IMR-90 (cell line): ENCODE results near the gene RBMS3. TPM values are rescaled to one million over a fixed set of nuclear protein-coding genes. Genes with fewer than 3 reads are reported as not detected.

ENCODE experiments used
- ATAC-seq: fragments of 200-7000 bp; cut with Tn5 transposase; 2 replicates; pipeline ENCODE4 v1.9.1; 2020; ENCODE audit warnings: low read depth, mild to moderate bottlenecking, moderate library complexity
- BruUV-seq: library from RNA; stranded (reverse); fragments of 400-500 nt; replicated peaks from 2 replicates; lab custom pipeline; 2021; lab: Mats Ljungman, UMichigan
- CTCF ChIA-PET: fragments of 300-600 bp; formaldehyde crosslinking; extraction: SDS; loops from one replicate; lab custom pipeline; 2021; ENCODE audit warnings: antibody characterized with exemption; lab: Yijun Ruan, JAX
- POLR2A ChIA-PET: fragments of 300-600 bp; sonication (Branson Sonifier 250); formaldehyde crosslinking; loops from one replicate; lab custom pipeline; 2022; ENCODE audit warnings: antibody characterized with exemption; ENCODE audit not compliant: unreplicated experiment; lab: Charles Lee
- DNase-seq: peaks from one replicate; pipeline ENCODE4 v3.0.0; 2013
- H2AFZ ChIP-seq: replicated peaks from 2 replicates; pipeline ENCODE3; 2013; ENCODE audit warnings: low read length, mild to moderate bottlenecking; ENCODE audit not compliant: poor library complexity
- H2AK5ac ChIP-seq: 2 replicates; pipeline ENCODE4 v1.6.1; 2013; ENCODE audit warnings: low read depth, low read length, inconsistent platforms
- H2AK9ac ChIP-seq: replicated peaks from 2 replicates; pipeline ENCODE3; 2013; ENCODE audit warnings: mild to moderate bottlenecking, low read depth, low read length, moderate library complexity; ENCODE audit not compliant: poor library complexity
- H2BK120ac ChIP-seq: 2 replicates; pipeline ENCODE4 v1.6.1; 2013; ENCODE audit warnings: low read depth, low read length, inconsistent platforms
- H2BK15ac ChIP-seq: 3 replicates; pipeline ENCODE4 v1.6.1; 2013; ENCODE audit warnings: low read depth, low read length, inconsistent platforms
- H2BK20ac ChIP-seq: 2 replicates; pipeline ENCODE4 v1.6.1; 2013; ENCODE audit warnings: low read depth, mild to moderate bottlenecking, inconsistent platforms, low read length, moderate library complexity
- H2BK5ac ChIP-seq: 2 replicates; pipeline ENCODE4 v1.6.1; 2013; ENCODE audit warnings: mild to moderate bottlenecking, low read depth, low read length, inconsistent platforms; ENCODE audit not compliant: poor library complexity, severe bottlenecking
- H3K14ac ChIP-seq: replicated peaks from 2 replicates; pipeline ENCODE4 v1.6.1; 2013; ENCODE audit warnings: low read depth, low read length, inconsistent platforms
- H3K18ac ChIP-seq: 2 replicates; pipeline ENCODE4 v1.6.1; 2013; ENCODE audit warnings: low read depth, low read length, control low read depth
- H3K23ac ChIP-seq: 2 replicates; pipeline ENCODE4 v1.6.1; 2013; ENCODE audit warnings: low read depth, low read length, inconsistent platforms
- H3K27ac ChIP-seq: 2 replicates; pipeline ENCODE4 v1.5.1; 2013; ENCODE audit warnings: mild to moderate bottlenecking, control low read depth, low read length; ENCODE audit not compliant: insufficient read depth
- H3K27me3 ChIP-seq: 2 replicates; pipeline ENCODE4 v1.6.1; 2013; ENCODE audit warnings: low read length; ENCODE audit not compliant: control insufficient read depth, insufficient read depth
- H3K36me3 ChIP-seq: 2 replicates; pipeline ENCODE4 v1.6.1; 2013; ENCODE audit warnings: low read length, mixed read lengths; ENCODE audit not compliant: control insufficient read depth, insufficient read depth
- H3K4ac ChIP-seq: 2 replicates; pipeline ENCODE4 v1.6.1; 2013; ENCODE audit warnings: low read depth, low read length, inconsistent platforms
- H3K4me1 ChIP-seq: 2 replicates; pipeline ENCODE4 v1.6.1; 2013; ENCODE audit warnings: low read length, mixed read lengths; ENCODE audit not compliant: control insufficient read depth, insufficient read depth
- H3K4me2 ChIP-seq: 2 replicates; pipeline ENCODE4 v1.6.1; 2013; ENCODE audit warnings: low read depth, mild to moderate bottlenecking, control low read depth, low read length, moderate library complexity
- H3K4me3 ChIP-seq: 2 replicates; pipeline ENCODE4 v1.5.1; 2013; ENCODE audit warnings: low read depth, mild to moderate bottlenecking, control low read depth, low read length, moderate library complexity; ENCODE audit not compliant: insufficient read depth
- H3K56ac ChIP-seq: 2 replicates; pipeline ENCODE4 v1.6.1; 2013; ENCODE audit warnings: low read length, inconsistent platforms; ENCODE audit not compliant: insufficient read depth; ENCODE audit errors: extremely low read depth
- H3K79me1 ChIP-seq, 2 experiments: 2 replicates each; pipeline ENCODE4 v1.6.1; 2013; ENCODE audit warnings: low read length in 2 of 2, inconsistent platforms in 1 of 2, low read depth in 1 of 2
- H3K9ac ChIP-seq: 2 replicates; pipeline ENCODE4 v1.6.1; 2013; ENCODE audit warnings: low read depth, low read length, control low read depth
- H3K9me1 ChIP-seq: 2 replicates; pipeline ENCODE4 v1.6.1; 2013; ENCODE audit warnings: low read length, inconsistent platforms; ENCODE audit not compliant: insufficient read depth
- H3K9me3 ChIP-seq: 2 replicates; pipeline ENCODE4 v1.6.1; 2013; ENCODE audit warnings: low read length; ENCODE audit not compliant: control insufficient read depth, insufficient read depth
- H4K20me1 ChIP-seq: 2 replicates; pipeline ENCODE4 v1.6.1; 2013; ENCODE audit warnings: low read length, inconsistent platforms; ENCODE audit not compliant: insufficient read depth
- H4K5ac ChIP-seq: 2 replicates; pipeline ENCODE4 v1.6.1; 2013; ENCODE audit warnings: mild to moderate bottlenecking, low read depth, low read length, control low read depth
- H4K8ac ChIP-seq, 2 experiments: 2 replicates each; pipeline ENCODE4 v1.6.1; 2013; ENCODE audit warnings: low read depth in 2 of 2, low read length in 2 of 2, control low read depth in 1 of 2, inconsistent platforms in 1 of 2
- H4K91ac ChIP-seq: 2 replicates; pipeline ENCODE4 v1.6.1; 2013; ENCODE audit warnings: low read depth, low read length, inconsistent platforms; ENCODE audit not compliant: insufficient read depth
- MAFK ChIP-seq: IDR thresholded peaks from 2 replicates; pipeline ENCODE4 v1.6.1; 2012; ENCODE audit warnings: low read depth, low read length, improper control_type of control experiment
- MXI1 ChIP-seq: IDR thresholded peaks from 2 replicates; pipeline ENCODE4 v1.6.1; 2012; ENCODE audit warnings: low read depth, mild to moderate bottlenecking, low read length, moderate library complexity, borderline replicate concordance
- NFE2L2 ChIP-seq: fragments of 150-350 bp; IDR thresholded peaks from 2 replicates; pipeline ENCODE4 v1.6.1; 2016; ENCODE audit warnings: low read depth, mild to moderate bottlenecking, low read length
- POLR2A ChIP-seq: IDR thresholded peaks from 2 replicates; pipeline ENCODE4 v1.6.1; 2012; ENCODE audit warnings: mild to moderate bottlenecking, low read depth, low read length
- RAD21 ChIP-seq: IDR thresholded peaks from 2 replicates; pipeline ENCODE4 v1.6.1; 2012; ENCODE audit warnings: low read length, improper control_type of control experiment
- SMC3 ChIP-seq: fragments of 150-350 bp; IDR thresholded peaks from 2 replicates; pipeline ENCODE4 v1.6.1; 2016; ENCODE audit warnings: low read depth, mild to moderate bottlenecking, antibody characterized with exemption, low read length, moderate library complexity
- WGBS, 2 experiments: methylation state at CpG; one replicate each; pipeline versions ENCODE4 v1.1.5 to v1.1.7; 2013; ENCODE audit warnings: missing lambda C conversion rate in 2 of 2; ENCODE audit not compliant: insufficient read length in 1 of 2; ENCODE audit errors: extremely low coverage in 2 of 2; 5-methylcytosine and 5-hydroxymethylcytosine counted together
- dilution Hi-C: fragments of 300-500 bp; cut with HindIII; formaldehyde crosslinking; loops from one replicate; pipeline ENCODE4 v1.14.3; 2018; ENCODE audit warnings: low sequenced_read_pairs; ENCODE audit not compliant: unreplicated experiment
- in situ Hi-C: fragments of 300-500 bp; cut with MboI; formaldehyde crosslinking; loops from 3 replicates; pipeline ENCODE4 v1.14.3; 2019; ENCODE audit warnings: low sequenced_read_pairs, inconsistent platforms, mixed read lengths
- intact Hi-C: fragments of 100-400 bp; cut with micrococcal nuclease; formaldehyde crosslinking; loops from 2 replicates; pipeline ENCODE4 v1.10.0; 2022
- polyA plus RNA-seq, 3 experiments: library from polyadenylated mRNA; depleted of rRNA; stranded (reverse); fragments of >200 nt; gene quantifications; 2 replicates each; pipeline ENCODE4 v1.2.3, GENCODE V29; 2012; ENCODE audit warnings: low replicate concordance in 1 of 3
- total RNA-seq: library from RNA; depleted of rRNA; stranded (reverse); fragments of >200 nt; gene quantifications from 2 replicates; pipeline ENCODE4 v1.2.3, GENCODE V29; 2012
- TF ChIP-seq, protein P1 (sequence below): fragments of 150-350 bp; IDR thresholded peaks from 2 replicates; pipeline ENCODE4 v1.6.1; 2016; ENCODE audit warnings: low read depth, mild to moderate bottlenecking, low read length, moderate library complexity, borderline replicate concordance

RBMS3 gene
- total and polyA plus RNA-seq, 2 of the 4 experiments (the other 2 are of a cell fraction), result 15.2 to 127 TPM

DNA sequence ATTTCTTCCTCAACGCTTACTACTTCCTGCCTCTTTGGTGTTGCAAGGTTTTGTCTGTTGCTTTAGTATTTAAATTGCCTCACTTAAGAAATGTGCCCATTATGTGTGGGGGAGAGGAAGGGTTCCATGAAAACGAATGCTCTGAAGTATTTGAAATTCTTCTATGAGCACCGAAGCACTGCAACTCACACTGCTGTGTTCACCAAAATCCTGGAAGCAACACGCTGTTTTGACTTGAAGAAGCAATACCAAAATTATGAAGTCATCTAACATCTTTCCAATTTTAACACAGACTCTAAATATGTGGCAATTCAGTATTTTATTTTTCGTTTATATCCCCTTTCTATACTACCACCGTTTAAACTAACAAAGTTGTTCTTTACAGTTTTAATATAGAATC lies 101.5 kb downstream of the RBMS3 start:
- no peak overlapping the region for H3K18ac ChIP-seq
- H3K36me3 ChIP-seq, result peaks cover 2% of the 10 kb centered on the region; the same call in 1 of the 2 replicates
- H4K20me1 ChIP-seq, result no peaks in the 10 kb centered on the region
- H4K91ac ChIP-seq, result no peak overlapping the region
- no peak for ATAC-seq
- no peak overlapping the region for H3K23ac ChIP-seq
- dilution Hi-C loops, result no loop called here
- peak; percentile 34 for DNase-seq
- intact Hi-C loops, result no loop called here
- TF ChIP-seq NFE2L2 (no peak), SMC3 (no peak), RAD21 (no peak), MXI1 (no peak), POLR2A (no peak), MAFK (no peak)
- TF ChIP-seq, protein P1, sequence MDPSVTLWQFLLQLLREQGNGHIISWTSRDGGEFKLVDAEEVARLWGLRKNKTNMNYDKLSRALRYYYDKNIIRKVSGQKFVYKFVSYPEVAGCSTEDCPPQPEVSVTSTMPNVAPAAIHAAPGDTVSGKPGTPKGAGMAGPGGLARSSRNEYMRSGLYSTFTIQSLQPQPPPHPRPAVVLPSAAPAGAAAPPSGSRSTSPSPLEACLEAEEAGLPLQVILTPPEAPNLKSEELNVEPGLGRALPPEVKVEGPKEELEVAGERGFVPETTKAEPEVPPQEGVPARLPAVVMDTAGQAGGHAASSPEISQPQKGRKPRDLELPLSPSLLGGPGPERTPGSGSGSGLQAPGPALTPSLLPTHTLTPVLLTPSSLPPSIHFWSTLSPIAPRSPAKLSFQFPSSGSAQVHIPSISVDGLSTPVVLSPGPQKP, result no peak
- no CpG with 5 or more reads among the region's 6 CpGs for WGBS, 2 experiments
- H2BK120ac ChIP-seq, result no peak overlapping the region
- H3K9ac ChIP-seq, result no peak overlapping the region
- no peak overlapping the region for H3K4me2 ChIP-seq
- H3K4me1 ChIP-seq, result peaks cover 3% of the 10 kb centered on the region; the same call in 1 of the 2 replicates
- no peak overlapping the region for H3K27ac ChIP-seq
- H3K4me3 ChIP-seq, result no peak overlapping the region
- H3K79me1 ChIP-seq, result peaks cover 32 to 46% of the 10 kb centered on the region in 2 experiments
- POLR2A ChIA-PET, result no interaction called here
- H3K9me3 ChIP-seq, result no peaks in the 10 kb centered on the region
- no peak overlapping the region for H2BK15ac ChIP-seq
- BruUV-seq, result no TSS peak
- H3K27me3 ChIP-seq, result no peaks in the 10 kb centered on the region
- no peak overlapping the region for H2AFZ ChIP-seq
- H3K9me1 ChIP-seq, result 0 out of 2 replicates have a peak, but pooled peaks cover 2% of the 10 kb centered on the region
- no peak overlapping the region for H4K5ac ChIP-seq
- no peak overlapping the region for H2AK9ac ChIP-seq
- H3K4ac ChIP-seq, result no peak overlapping the region
- H2BK20ac ChIP-seq, result no peak overlapping the region
- H3K14ac ChIP-seq, result no peak overlapping the region
- H2AK5ac ChIP-seq, result no peak overlapping the region
- no peak overlapping the region for H3K56ac ChIP-seq
- CTCF ChIA-PET, result no interaction called here
- H4K8ac ChIP-seq, result no peak overlapping the region
- H2BK5ac ChIP-seq, result no peak overlapping the region
- in situ Hi-C loops, result no loop called here
